Kidney (tissue), 14 donors: ENCODE results near the gene SLIT1. TPM values are rescaled to one million over a fixed set of nuclear protein-coding genes. Genes with fewer than 3 reads are reported as not detected.
A peak's percentile ranks its signal among the peaks of the same experiment; 100 is the strongest.

Experiments
- DNase-seq, 5 donors: peaks; one replicate each; pipeline ENCODE4 v3.0.0-alpha.2; 2013 to 2020
- FAIRE-seq: peaks from 2 replicates; lab custom pipeline; 2012; peaks lifted over from hg19 to GRCh38; lab: Jason Lieb, UNC
- H3K27ac ChIP-seq, 2 donors: one replicate each; pipeline ENCODE4 v1.7.0; 2013; ENCODE audit warnings: low read depth in 2 of 2, low read length in 2 of 2, inconsistent platforms in 1 of 2
- H3K27me3 ChIP-seq: one replicate; pipeline ENCODE4 v1.7.1; 2013; ENCODE audit warnings: low read length, inconsistent platforms; ENCODE audit not compliant: control insufficient read depth, insufficient read depth
- H3K36me3 ChIP-seq, 3 donors: one replicate each; pipeline versions ENCODE4 v1.7.0 to v1.7.1; 2013; ENCODE audit warnings: low read length in 3 of 3, control low read depth in 1 of 3, inconsistent platforms in 1 of 3; ENCODE audit not compliant: insufficient read depth in 3 of 3, control insufficient read depth in 2 of 3
- H3K4me1 ChIP-seq, 3 donors: one replicate each; pipeline versions ENCODE4 v1.7.0 to v1.7.1; 2013; ENCODE audit warnings: low read length in 3 of 3, inconsistent platforms in 1 of 3, low read depth in 1 of 3; ENCODE audit not compliant: control insufficient read depth in 2 of 3, insufficient read depth in 2 of 3
- H3K4me3 ChIP-seq, 3 donors: one replicate each; pipeline versions ENCODE4 v1.7.0 to v1.8.1; 2013; ENCODE audit warnings: low read length in 3 of 3, control low read depth in 1 of 3, inconsistent platforms in 1 of 3
- H3K9ac ChIP-seq, 3 donors: one replicate each; pipeline versions ENCODE4 v1.7.0 to v1.7.1; 2013; ENCODE audit warnings: low read length in 3 of 3, control low read depth in 1 of 3, inconsistent platforms in 1 of 3
- H3K9me3 ChIP-seq, 3 donors: one replicate each; pipeline versions ENCODE4 v1.7.0 to v1.7.1; 2013; ENCODE audit warnings: low read length in 3 of 3, control low read depth in 1 of 3, inconsistent platforms in 1 of 3; ENCODE audit not compliant: control insufficient read depth in 2 of 3, insufficient read depth in 1 of 3
- CTCF ChIP-seq: IDR thresholded peaks from 3 replicates; pipeline ENCODE4 v1.5.1; 2012; ENCODE audit warnings: mild to moderate bottlenecking, moderate library complexity, borderline replicate concordance; ENCODE audit not compliant: insufficient read depth; ENCODE audit errors: extremely low read depth
- intact Hi-C: fragments of 100-400 bp; cut with DNase I; formaldehyde crosslinking; loops from one replicate; pipeline ENCODE4 v1.11.1; 2022
- polyA plus RNA-seq: library from polyadenylated mRNA; stranded (reverse); fragments of 350-450 nt; fragmentation: Illumina TruSeq; extraction: RNeasy Lipid Tissue Mini Kit (QIAGEN cat#74804); gene quantifications from one replicate; pipeline ENCODE4 v1.2.3, GENCODE V29; 2014; ENCODE audit warnings: low read depth, low replicate concordance; ENCODE audit not compliant: insufficient read depth
- total RNA-seq: library from RNA; stranded (reverse); fragmentation: NEBNext Ultra II Directional; extraction: Animal tissue kit (Norgen Biotek cat#: 25700); gene quantifications from one replicate; pipeline ENCODE4 v1.2.1, GENCODE V29; 2021
- donor health status: control.
- donor health status: control.
- donor health status: control.
- donor health status: control.
- donor health status: control.
- donor health status: DM: yes; HTN: yes; CAD: no.
- donor health status: Normal renal cell carcinoma (clear cell type).

The SLIT1 gene
- total and polyA plus RNA-seq, 2 donors from 2014 or later, result 0.06 to 0.35 TPM

DNA sequence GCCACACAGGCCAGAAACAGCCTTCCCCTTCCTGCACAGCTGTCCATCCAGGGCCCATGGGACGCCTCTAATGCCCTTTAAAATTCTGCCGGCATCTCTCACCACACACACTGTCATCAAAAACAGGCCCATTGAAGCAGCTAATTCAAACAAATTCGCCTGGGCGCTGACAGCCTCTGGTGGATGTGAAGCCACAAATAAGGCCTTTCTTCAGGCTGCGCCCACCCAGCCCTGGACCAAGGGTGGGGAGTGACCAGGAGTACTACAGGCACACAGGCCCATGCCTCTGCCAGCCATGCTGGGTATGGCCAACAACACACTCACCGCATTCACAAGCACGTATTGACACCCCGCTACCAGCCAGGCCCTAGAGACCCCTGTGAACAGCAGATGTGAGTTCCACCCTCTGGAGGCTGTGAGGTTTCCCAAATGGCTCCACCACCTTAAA lies 54.6 kb downstream of the SLIT1 start:
- no peak overlapping the region for H3K27ac ChIP-seq
- no peak for FAIRE-seq
- H3K36me3 ChIP-seq, result no peaks in the 10 kb centered on the region
- no peak overlapping the region for H3K9ac ChIP-seq
- DNase-seq, result peak in 1 of 5 donors; percentile 55
- no peaks in the 10 kb centered on the region for H3K4me1 ChIP-seq
- no peak overlapping the region for H3K4me3 ChIP-seq
- H3K27me3 ChIP-seq, result no peaks in the 10 kb centered on the region
- H3K9me3 ChIP-seq, result no peaks in the 10 kb centered on the region
- TF ChIP-seq CTCF, result no peak
- intact Hi-C loops, result no loop called here

DNA sequence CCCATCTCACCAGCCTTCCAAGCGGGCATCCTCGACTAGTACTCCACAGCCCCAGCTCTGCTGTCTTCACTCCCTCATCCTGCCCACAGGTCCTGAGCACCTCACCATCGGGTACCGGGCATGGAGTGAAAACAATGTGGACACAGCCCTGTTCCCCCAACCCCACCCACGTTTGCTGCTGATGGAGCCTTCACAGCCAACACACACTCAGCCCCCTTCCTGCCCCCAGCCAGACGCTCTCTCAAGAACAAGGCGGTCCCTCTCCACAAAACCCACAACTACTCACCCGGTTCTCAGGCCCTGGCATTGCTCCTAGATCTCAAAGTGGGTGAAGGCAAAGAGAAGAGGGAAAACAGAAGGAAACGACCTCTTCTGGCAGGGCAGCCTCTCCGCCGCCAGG lies 56.1 kb downstream of the SLIT1 start:
- no peak overlapping the region for H3K4me3 ChIP-seq
- TF ChIP-seq CTCF, result no peak
- no peaks in the 10 kb centered on the region for H3K27me3 ChIP-seq
- DNase-seq, result peak in 1 of 5 donors; percentile 54
- FAIRE-seq, result no peak
- intact Hi-C loops, result no loop called here
- no peaks in the 10 kb centered on the region for H3K36me3 ChIP-seq
- H3K9me3 ChIP-seq, result no peaks in the 10 kb centered on the region
- H3K4me1 ChIP-seq, result no peaks in the 10 kb centered on the region
- H3K9ac ChIP-seq, result no peak overlapping the region
- H3K27ac ChIP-seq, result no peak overlapping the region

DNA sequence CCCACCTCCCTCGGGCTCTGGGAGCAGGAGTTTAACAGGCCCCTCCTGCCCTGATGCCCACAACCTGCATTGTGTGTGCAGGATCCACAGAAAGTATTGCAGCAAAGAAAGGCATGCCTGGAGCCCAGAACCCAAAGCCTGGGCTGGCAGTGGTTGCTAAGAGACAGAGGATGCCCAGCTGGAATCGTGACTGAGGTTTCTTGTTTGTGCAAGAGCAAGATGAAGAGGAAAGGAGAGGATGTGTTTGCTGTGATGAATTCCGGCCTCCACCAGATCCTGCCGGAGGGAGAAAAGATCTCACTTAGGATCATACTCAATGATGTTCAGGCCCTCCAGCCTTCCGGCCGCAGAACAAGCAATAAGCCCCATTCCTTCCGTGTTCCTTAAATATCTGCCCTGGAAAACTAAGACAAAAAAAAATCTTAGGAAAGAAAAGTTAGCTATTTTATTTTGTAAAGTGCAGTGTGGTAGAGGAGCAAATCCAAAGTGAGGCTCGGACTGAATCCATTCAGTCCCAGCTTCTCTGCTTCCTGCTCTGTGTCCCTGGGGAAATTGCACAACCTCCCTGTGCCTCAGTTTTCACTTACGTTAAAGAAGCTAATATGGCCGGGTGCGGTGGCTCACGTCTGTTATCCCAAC lies 57.1 kb downstream of the SLIT1 start:
- DNase-seq (peak in 1 of 5 donors; percentile 24), FAIRE-seq (no peak)
- intact Hi-C loops, result no loop called here
- Histone ChIP-seq H3K36me3 (no peaks in the 10 kb centered on the region), H3K4me3 (no peak overlapping the region), H3K9me3 (no peaks in the 10 kb centered on the region), H3K27me3 (no peaks in the 10 kb centered on the region), H3K9ac (no peak overlapping the region), H3K27ac (no peak overlapping the region), H3K4me1 (no peaks in the 10 kb centered on the region)
- no peak for TF ChIP-seq CTCF
